ENCODE measurements around the gene ITPR2. TPM values are rescaled to one million over a fixed set of nuclear protein-coding genes. Genes with fewer than 3 reads are reported as not detected.

Gene ITPR2
- total and polyA plus RNA-seq, 2 of the 8 experiments (the other 6 are each of a cell fraction or from before 2014, with no cell fraction given), result 4.1 to 48.3 TPM

GRCh38 chr12:26830783-26831551 is 2.0 kb downstream of the ITPR2 start:
- Histone ChIP-seq H3K4me2 (ENCODE audit: insufficient read depth in 1 of 2, low read depth in 2 of 2, low read length in 2 of 2) (peak overlapping the region; percentile 67 to 93), H3K9ac (replicated peaks in 1 of 4; ENCODE audit: extremely low read depth in 1 of 4, low read depth in 3 of 4, low read length in 3 of 4) (no peak overlapping the region), H3K18ac (ENCODE audit: extremely low read depth, low read length) (no peak overlapping the region), H3K4ac (replicated peaks; ENCODE audit: insufficient read length, low read depth, low read length) (no peak overlapping the region), H4K91ac (replicated peaks; ENCODE audit: insufficient read length, low read length) (no peak overlapping the region), H3K27ac (ENCODE audit: low read depth, low read length) (no peak overlapping the region), H4K20me1 (replicated peaks in 1 of 2; ENCODE audit: control insufficient read depth in 1 of 2, insufficient read depth in 2 of 2, low read length in 2 of 2) (peaks cover 5 to 15% of the 10 kb centered on the region in 2 experiments), H2BK120ac (replicated peaks; ENCODE audit: low read depth, low read length) (no peak overlapping the region), H4K8ac (ENCODE audit: extremely low read depth, insufficient read depth, low read length) (no peak overlapping the region), H3K14ac (ENCODE audit: insufficient read length) (no peak overlapping the region), H2AK5ac (ENCODE audit: low read depth, low read length) (no peak overlapping the region), H3K79me2 (ENCODE audit: control insufficient read depth in 1 of 2, insufficient read depth in 2 of 2, low read length in 2 of 2) (peaks cover 6 to 57% of the 10 kb centered on the region in 2 experiments; a peak in 3 of 4 replicates), H2BK20ac (ENCODE audit: low read length) (no peak overlapping the region), H2BK12ac (ENCODE audit: low read depth, low read length) (no peak overlapping the region), H4K5ac (ENCODE audit: insufficient read length, low read depth, low read length) (no peak overlapping the region), H3K79me1 (ENCODE audit: low read depth, low read length) (no peaks in the 10 kb centered on the region; the same call in 1 of the 2 replicates), H3K23me2 (ENCODE audit: low read depth, low read length) (peaks cover 19% of the 10 kb centered on the region), H3K36me3 (ENCODE audit: control insufficient read depth in 2 of 4, insufficient read depth in 4 of 4, low read length in 3 of 4) (no peaks in the 10 kb centered on the region), H2AFZ (ENCODE audit: low read length) (no peak overlapping the region), H3K4me1 (replicated peaks in 1 of 4; ENCODE audit: control insufficient read depth in 3 of 4, insufficient read depth in 4 of 4, low read length in 3 of 4) (peaks cover 0 to 4% (median 3%) of the 10 kb centered on the region in 4 experiments; a peak in 5 of 7 replicates), H2BK5ac (ENCODE audit: low read depth, low read length) (no peak overlapping the region), H3K56ac (replicated peaks; ENCODE audit: insufficient read length, low read depth, low read length) (no peak overlapping the region), H3K23ac (ENCODE audit: insufficient read length) (no peak overlapping the region), H3K27me3 (replicated peaks in 1 of 4; ENCODE audit: control insufficient read depth in 3 of 4, extremely low read depth in 1 of 4, insufficient read depth in 3 of 4, low read length in 3 of 4) (peaks cover 0 to 6% (median 1%) of the 10 kb centered on the region in 4 experiments; a peak in 1 of 7 replicates), H3K4me3 (ENCODE audit: extremely low read depth in 1 of 4, insufficient read depth in 2 of 4, low read depth in 3 of 4, low read length in 4 of 4) (peak overlapping the region in 3 of 4 experiments; percentile 8 to 47 (median 14); a peak in 3 of 8 replicates), H3K9me3 (ENCODE audit: insufficient read depth in 2 of 2, low read depth in 1 of 2, low read length in 1 of 2) (no peaks in the 10 kb centered on the region), H2BK15ac (ENCODE audit: low read length) (no peak overlapping the region)
- POLR2A ChIA-PET (ENCODE audit: partially characterized antibody), result interaction anchor here (0.8 to 1.8 kb wide), 3 partner anchors 10 to 108 kb away, joined by 3 to 4 read pairs (median 3); partner anchors contain the start of gene FGFR1OP2
- CTCF ChIA-PET (ENCODE audit: partially characterized antibody), result interaction anchor here (1.2 to 5.9 kb wide), 5 partner anchors 9 to 54 kb away, joined by 3 to 27 read pairs (median 5); no protein-coding TSS in a partner anchor
- 69% methylated on average over 13 of the region's 13 CpGs; no CpG with 5 or more reads in 1 of the 2 experiments for WGBS, 2 experiments (ENCODE audit: extremely low coverage in 1 of 2, insufficient coverage in 1 of 2, insufficient read length in 1 of 2, insufficient replicate concordance in 2 of 2, low coverage in 1 of 2, low lambda C conversion rate in 2 of 2, missing lambda C conversion rate in 1 of 2)
- TF ChIP-seq GABPA (IDR thresholded peaks at IDR 0.05; ENCODE audit: borderline replicate concordance, insufficient read depth, low read length), result no peak
- no peak for TF ChIP-seq BCL11A (IDR thresholded peaks at IDR 0.05; ENCODE audit: low read depth in 2 of 2, low read length in 2 of 2)
- TF ChIP-seq JUN (IDR thresholded peaks at IDR 0.05; ENCODE audit: low read depth, low read length), result no peak
- no peak for TF ChIP-seq FOSL1 (IDR thresholded peaks at IDR 0.05; ENCODE audit: insufficient read depth, low read depth, low read length)
- no peak for TF ChIP-seq CTCF (IDR thresholded peaks at IDR 0.05; ENCODE audit: control extremely low read depth in 1 of 3, insufficient read depth in 1 of 3, low read depth in 1 of 3, low read length in 3 of 3)
- FAIRE-seq (no peak), DNase-seq (ENCODE audit: low read depth in 1 of 2, low spot score in 2 of 2) (no peak)
